Vagina (tissue), 2 donors: ENCODE data around the gene SLC27A3.

ENCODE experiments used
- CTCF ChIP-seq, 3 experiments: fragments of 450-650 bp in 2 of 3; fragments of 200-600 bp in 1 of 3; sonication (generic) in 1 of 3; IDR thresholded peaks; one replicate each; pipeline ENCODE4 v1.5.1; 2017 to 2019; ENCODE audit warnings: antibody characterized with exemption in 3 of 3, mild to moderate bottlenecking in 2 of 3, moderate library complexity in 2 of 3
- POLR2AphosphoS5 ChIP-seq, 2 donors: sonication (generic); formaldehyde crosslinking; IDR thresholded peaks; one replicate each; pipeline ENCODE4 v1.9.0; 2017; ENCODE audit warnings: antibody characterized with exemption in 2 of 2, mild to moderate bottlenecking in 2 of 2, low read depth in 1 of 2; ENCODE audit not compliant: insufficient read depth in 1 of 2

GRCh38 chr1:153741986-153742385, 33.2 kb upstream of the SLC27A3 start:
- TF ChIP-seq POLR2AphosphoS5 (IDR thresholded peaks at IDR 0.05; ENCODE audit: insufficient read depth in 1 of 2, low read depth in 1 of 2) (no peak), CTCF (IDR thresholded peaks at IDR 0.05) (no peak)
